Breast epithelium (tissue), 4 donors: ENCODE data around the gene SANBR. TPM values are rescaled to one million over a fixed set of nuclear protein-coding genes. Genes with fewer than 3 reads are reported as not detected.
"Not testable (repeated sequence)": the region's sequence is repeated elsewhere in the genome, so short reads cannot be mapped to it uniquely, and the experiment has no call there.

ENCODE experiments used
- DNase-seq, 2 donors: peaks; one replicate each; pipeline ENCODE4 v3.0.0-alpha.2; 2019; ENCODE audit warnings: low spot score in 2 of 2
- H3K27ac ChIP-seq, 2 donors: fragments of 200-600 bp; sonication (generic) in 1 of 2; one replicate each; pipeline ENCODE4 v1.5.1; 2016 to 2019; ENCODE audit warnings: mild to moderate bottlenecking in 1 of 2
- H3K27me3 ChIP-seq, 2 donors: fragments of 200-600 bp; sonication (generic) in 1 of 2; one replicate each; pipeline versions ENCODE4 v1.5.1 to v1.6.0; 2017 to 2019; ENCODE audit warnings: control low read depth in 1 of 2, mild to moderate bottlenecking in 1 of 2
- H3K36me3 ChIP-seq: fragments of 200-600 bp; one replicate; pipeline ENCODE4 v1.5.1; 2019
- H3K4me1 ChIP-seq, 2 donors: fragments of 200-600 bp; sonication (generic); one replicate each; pipeline ENCODE4 v1.5.1; 2016 to 2019; ENCODE audit warnings: control low read depth in 1 of 2
- H3K4me3 ChIP-seq, 3 donors: fragments of 200-600 bp; sonication (generic); 1 replicate in 2 of 3; 2 replicates in 1 of 3; pipeline ENCODE4 v1.5.1; 2016 to 2019; ENCODE audit warnings: mild to moderate bottlenecking in 3 of 3, moderate library complexity in 2 of 3
- H3K9me3 ChIP-seq, 2 donors: fragments of 200-600 bp; sonication (generic) in 1 of 2; one replicate each; pipeline ENCODE4 v1.5.1; 2016 to 2019; ENCODE audit warnings: control low read depth in 1 of 2
- POLR2A ChIP-seq: fragments of 450-650 bp; IDR thresholded peaks from one replicate; pipeline ENCODE4 v1.6.1; 2016; ENCODE audit warnings: antibody characterized with exemption, mild to moderate bottlenecking, moderate library complexity
- POLR2AphosphoS5 ChIP-seq, 3 donors: sonication (generic); formaldehyde crosslinking; IDR thresholded peaks; one replicate each; pipeline ENCODE4 v1.6.1; 2017; ENCODE audit warnings: antibody characterized with exemption in 3 of 3
- intact Hi-C: fragments of 100-400 bp; cut with DNase I; formaldehyde crosslinking; loops from one replicate; pipeline ENCODE4 v1.15.1; 2023; ENCODE audit warnings: low total_unique reads
- total RNA-seq, 3 donors: library from RNA; depleted of rRNA; stranded (reverse); fragments of >200 nt; gene quantifications; one replicate each; pipeline ENCODE4 v1.1.0, GENCODE V29; 2016
- TF ChIP-seq, protein P1 (sequence below), 3 donors: fragments of 450-650 bp; IDR thresholded peaks; one replicate each; pipeline ENCODE4 v1.5.1; 2016 to 2017; ENCODE audit warnings: antibody characterized with exemption in 3 of 3, mild to moderate bottlenecking in 3 of 3, moderate library complexity in 3 of 3

The SANBR gene
- total RNA-seq, 3 donors from 2014 or later = 7.0 to 16.8 (median 9.2) TPM

GRCh38 chr2:61029533-61029932, 36.1 kb upstream of the SANBR start:
- H3K27me3 ChIP-seq = no peaks in the 10 kb centered on the region
- intact Hi-C loops = no loop called here
- peaks cover 3% of the 10 kb centered on the region for H3K36me3 ChIP-seq
- H3K27ac ChIP-seq = no peak overlapping the region
- no peaks in the 10 kb centered on the region for H3K9me3 ChIP-seq
- no peak overlapping the region for H3K4me3 ChIP-seq
- DNase-seq = no peak
- H3K4me1 ChIP-seq = no peaks in the 10 kb centered on the region
- no peak for TF ChIP-seq POLR2A

GRCh38 chr2:61034592-61034991, 31.1 kb upstream of the SANBR start:
- intact Hi-C loops, DNase-seq, H3K27me3 ChIP-seq, H3K4me1 ChIP-seq, H3K9me3 ChIP-seq, H3K4me3 ChIP-seq, H3K27ac ChIP-seq, H3K36me3 ChIP-seq: not testable (repeated sequence)

- DNase-seq, H3K27me3 ChIP-seq, H3K27ac ChIP-seq, H3K36me3 ChIP-seq, H3K9me3 ChIP-seq, H3K4me3 ChIP-seq, intact Hi-C loops, H3K4me1 ChIP-seq: not testable (repeated sequence)
These were observed 29.0 kb upstream of the SANBR start for GRCh38 chr2:61036643-61037042.

DNA sequence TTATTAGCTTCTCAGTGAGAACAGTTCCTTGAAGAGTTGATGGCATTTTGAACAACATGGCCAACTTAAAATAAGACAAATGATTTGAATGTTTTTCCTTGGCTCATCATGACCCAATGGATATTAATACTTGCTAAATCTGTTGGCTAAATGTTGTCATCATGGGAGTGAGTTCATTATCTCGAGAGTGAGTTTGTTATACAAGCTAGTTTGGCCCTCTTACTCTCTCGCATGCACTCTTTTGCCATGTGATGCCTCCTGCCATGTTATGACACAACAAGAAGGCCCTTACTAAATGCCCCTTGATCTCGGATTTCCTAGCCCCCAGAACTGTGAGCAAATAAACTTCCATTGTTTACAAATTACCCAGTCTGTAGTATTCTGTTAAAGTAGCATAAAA, 22.9 kb upstream of the SANBR start:
- no peak for DNase-seq
- TF ChIP-seq, protein P1, sequence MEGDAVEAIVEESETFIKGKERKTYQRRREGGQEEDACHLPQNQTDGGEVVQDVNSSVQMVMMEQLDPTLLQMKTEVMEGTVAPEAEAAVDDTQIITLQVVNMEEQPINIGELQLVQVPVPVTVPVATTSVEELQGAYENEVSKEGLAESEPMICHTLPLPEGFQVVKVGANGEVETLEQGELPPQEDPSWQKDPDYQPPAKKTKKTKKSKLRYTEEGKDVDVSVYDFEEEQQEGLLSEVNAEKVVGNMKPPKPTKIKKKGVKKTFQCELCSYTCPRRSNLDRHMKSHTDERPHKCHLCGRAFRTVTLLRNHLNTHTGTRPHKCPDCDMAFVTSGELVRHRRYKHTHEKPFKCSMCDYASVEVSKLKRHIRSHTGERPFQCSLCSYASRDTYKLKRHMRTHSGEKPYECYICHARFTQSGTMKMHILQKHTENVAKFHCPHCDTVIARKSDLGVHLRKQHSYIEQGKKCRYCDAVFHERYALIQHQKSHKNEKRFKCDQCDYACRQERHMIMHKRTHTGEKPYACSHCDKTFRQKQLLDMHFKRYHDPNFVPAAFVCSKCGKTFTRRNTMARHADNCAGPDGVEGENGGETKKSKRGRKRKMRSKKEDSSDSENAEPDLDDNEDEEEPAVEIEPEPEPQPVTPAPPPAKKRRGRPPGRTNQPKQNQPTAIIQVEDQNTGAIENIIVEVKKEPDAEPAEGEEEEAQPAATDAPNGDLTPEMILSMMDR (IDR thresholded peaks at IDR 0.05) = no peak
- TF ChIP-seq POLR2AphosphoS5 (IDR thresholded peaks at IDR 0.05) (no peak), POLR2A (no peak)
- no peak overlapping the region for H3K27ac ChIP-seq

GRCh38 chr2:61044636-61045035, 21.0 kb upstream of the SANBR start:
- no peak overlapping the region for H3K4me3 ChIP-seq
- no peak overlapping the region for H3K27ac ChIP-seq
- H3K9me3 ChIP-seq = no peaks in the 10 kb centered on the region
- no peak for TF ChIP-seq POLR2AphosphoS5 (IDR thresholded peaks at IDR 0.05)
- TF ChIP-seq, protein P1 (IDR thresholded peaks at IDR 0.05) = no peak
- TF ChIP-seq POLR2A = no peak
- no peaks in the 10 kb centered on the region for H3K4me1 ChIP-seq
- no peak for DNase-seq
- H3K36me3 ChIP-seq = no peaks in the 10 kb centered on the region
- intact Hi-C loops = no loop called here
- no peaks in the 10 kb centered on the region for H3K27me3 ChIP-seq

More for the DNA sequence above, 22.9 kb upstream of the SANBR start:
- Histone ChIP-seq H3K4me3 (no peak overlapping the region), H3K36me3 (no peaks in the 10 kb centered on the region), H3K9me3 (no peaks in the 10 kb centered on the region), H3K4me1 (no peaks in the 10 kb centered on the region), H3K27me3 (no peaks in the 10 kb centered on the region)
- intact Hi-C loops = no loop called here

DNA sequence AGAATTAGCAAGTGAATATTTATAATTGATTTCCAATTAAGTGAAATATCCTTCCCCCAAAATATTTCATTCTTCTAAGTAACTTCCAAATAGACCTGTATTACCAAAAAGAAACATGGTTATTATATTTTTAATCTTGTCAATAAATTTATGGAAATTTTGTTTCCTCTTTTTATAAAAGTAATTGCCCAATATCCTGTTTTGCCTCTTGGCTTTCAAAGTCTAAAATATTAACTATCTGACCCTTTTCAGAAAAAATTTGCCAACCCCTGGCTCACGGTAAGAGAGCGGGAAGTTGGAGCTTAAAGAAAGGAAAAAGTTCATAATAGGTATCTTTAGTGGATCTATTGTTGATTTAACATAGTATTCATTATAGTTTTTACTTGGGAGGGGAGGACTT, 20.4 kb upstream of the SANBR start:
- no peaks in the 10 kb centered on the region for H3K27me3 ChIP-seq
- DNase-seq = no peak
- H3K4me1 ChIP-seq = no peaks in the 10 kb centered on the region
- peaks cover 5% of the 10 kb centered on the region for H3K36me3 ChIP-seq
- H3K9me3 ChIP-seq = no peaks in the 10 kb centered on the region
- H3K27ac ChIP-seq = no peak overlapping the region
- TF ChIP-seq POLR2A (no peak), POLR2AphosphoS5 (IDR thresholded peaks at IDR 0.05) (no peak)
- TF ChIP-seq, protein P1 (IDR thresholded peaks at IDR 0.05) = no peak
- no peak overlapping the region for H3K4me3 ChIP-seq
- intact Hi-C loops = no loop called here

GRCh38 chr2:61045999-61046398, 19.7 kb upstream of the SANBR start:
- Histone ChIP-seq H3K4me1 (no peaks in the 10 kb centered on the region), H3K27ac (no peak overlapping the region), H3K27me3 (no peaks in the 10 kb centered on the region), H3K36me3 (peaks cover 8% of the 10 kb centered on the region), H3K4me3 (no peak overlapping the region), H3K9me3 (no peaks in the 10 kb centered on the region)
- TF ChIP-seq POLR2A = no peak
- TF ChIP-seq POLR2AphosphoS5 (IDR thresholded peaks at IDR 0.05) = no peak
- TF ChIP-seq, protein P1 (IDR thresholded peaks at IDR 0.05) = no peak
- no peak for DNase-seq
- intact Hi-C loops = no loop called here
